Subcutaneous adipose tissue (tissue), 4 donors: Measurements from ENCODE around the gene ANGPTL8. TPM values are rescaled to one million over a fixed set of nuclear protein-coding genes. Genes with fewer than 3 reads are reported as not detected.

Source experiments
- CTCF ChIP-seq: fragments of 450-650 bp; IDR thresholded peaks from one replicate; pipeline ENCODE4 v1.5.1; 2016; ENCODE audit warnings: low read depth, mild to moderate bottlenecking, control low read depth, antibody characterized with exemption, moderate library complexity
- total RNA-seq, 4 donors: library from RNA; depleted of rRNA; stranded (reverse); fragments of >200 nt; gene quantifications; one replicate each; pipeline ENCODE4 v1.1.0, GENCODE V29; 2016

The ANGPTL8 gene
- total RNA-seq, 4 donors from 2014 or later: 1.9 to 27.7 (median 14.8) TPM

GRCh38 chr19:11223200-11223599, 16.2 kb upstream of the ANGPTL8 start:
- TF ChIP-seq CTCF: no peak

- no peak for TF ChIP-seq CTCF
These were observed 15.0 kb upstream of the ANGPTL8 start for GRCh38 chr19:11224429-11224828.

GRCh38 chr19:11225172-11225571, 14.2 kb upstream of the ANGPTL8 start:
- TF ChIP-seq CTCF: no peak

- TF ChIP-seq CTCF: no peak
These were observed 13.6 kb upstream of the ANGPTL8 start for GRCh38 chr19:11225815-11226214.

- TF ChIP-seq CTCF: no peak
These were observed 12.7 kb upstream of the ANGPTL8 start for GRCh38 chr19:11226716-11227166.

GRCh38 chr19:11227195-11227886, 12.1 kb upstream of the ANGPTL8 start:
- no peak for TF ChIP-seq CTCF

GRCh38 chr19:11230621-11231386, 8.6 kb upstream of the ANGPTL8 start:
- no peak for TF ChIP-seq CTCF
